C1 segment of cervical spinal cord (tissue), 14 donors: ENCODE data around the gene BRCA1.

Experiments used
- DNase-seq, 14 donors: peaks; one replicate each; lab custom pipeline; 2025; lab: John Stamatoyannopoulos, UW

Gene BRCA1

GRCh38 chr17:43025766-43026537 lies 99.2 kb downstream of the BRCA1 start:
- no peak for DNase-seq

DNA sequence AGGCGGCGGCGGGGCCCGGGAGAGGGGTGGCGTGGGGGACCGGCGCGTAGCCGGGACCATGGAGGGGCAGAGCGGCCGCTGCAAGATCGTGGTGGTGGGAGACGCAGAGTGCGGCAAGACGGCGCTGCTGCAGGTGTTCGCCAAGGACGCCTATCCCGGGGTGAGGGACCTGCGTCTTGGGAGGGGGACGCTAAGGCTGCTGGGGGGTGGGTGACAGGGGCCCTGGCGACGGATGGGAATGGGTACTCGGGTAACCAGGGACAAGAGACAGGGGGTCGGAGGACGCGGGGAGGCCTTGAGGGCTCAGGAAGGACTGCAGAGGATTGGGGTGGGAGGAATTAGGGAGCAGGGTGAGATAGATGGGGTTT lies 99.9 kb downstream of the BRCA1 start:
- peak in 1 of 14 donors; percentile 36 for DNase-seq

- DNase-seq: peak in 13 of 14 donors; percentile 36 to 86 (median 76)
Observed at GRCh38 chr17:43024407-43025289, 100.5 kb downstream of the BRCA1 start, which contains the start of gene RND2. Gene RND2 (plus strand): TSS chr17:43025231. CDS start chr17:43025348, 117 bp downstream.

GRCh38 chr17:43021741-43022512 lies 103.2 kb downstream of the BRCA1 start, which contains the start of gene VAT1:
Gene VAT1 (minus strand): TSS chr17:43022385. CDS start chr17:43022322, 63 bp downstream.
- peak in 12 of 14 donors; percentile 19 to 80 (median 62) for DNase-seq

DNA sequence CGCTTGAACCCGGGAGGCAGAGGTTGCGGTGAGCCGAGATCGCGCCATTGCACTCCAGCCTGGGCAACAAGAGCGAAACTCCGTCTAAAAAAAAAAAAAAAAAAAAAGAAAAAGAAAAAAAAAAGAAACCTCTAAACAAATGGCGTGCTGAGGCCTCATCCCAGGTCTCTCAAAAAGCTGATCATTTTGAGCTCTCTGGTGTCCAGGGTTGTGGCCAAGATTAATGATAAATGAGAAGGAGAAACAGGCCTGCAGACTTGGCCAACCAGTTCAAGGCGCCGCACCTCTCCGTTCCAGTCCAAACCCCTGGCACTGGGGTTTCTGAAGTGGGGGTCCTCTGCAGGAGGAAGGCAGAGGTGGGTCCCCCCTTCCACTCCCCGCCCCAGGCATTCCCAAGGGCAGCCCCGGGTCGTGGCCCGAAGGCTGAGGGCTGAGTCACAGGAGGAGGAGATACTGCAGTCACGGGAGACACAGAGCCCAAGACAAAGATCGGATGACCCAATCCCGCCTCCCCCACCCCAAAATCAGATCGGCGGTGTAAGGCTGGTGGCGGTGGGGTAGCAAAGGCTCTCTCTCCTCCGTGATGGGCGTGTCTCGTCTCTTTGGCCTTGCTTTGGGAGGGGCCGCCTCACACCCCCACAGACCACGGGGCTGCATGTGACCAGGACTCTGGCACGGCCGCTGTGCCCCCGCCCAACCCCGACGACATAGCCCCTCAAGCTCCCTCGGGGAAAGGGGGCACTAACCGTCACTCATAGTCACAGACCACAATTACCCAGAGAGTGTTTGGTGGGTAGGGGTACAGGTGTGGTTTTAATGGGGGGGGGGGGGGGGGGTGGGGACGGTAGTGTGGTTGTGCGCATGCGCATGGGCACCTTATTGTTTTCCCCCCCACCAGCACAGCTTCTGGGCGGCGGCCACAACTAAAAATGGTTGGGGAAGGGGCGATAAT lies 104.1 kb downstream of the BRCA1 start:
- DNase-seq: peak in 11 of 14 donors; percentile 30 to 81 (median 66)

GRCh38 chr17:43020030-43020621 lies 105.0 kb downstream of the BRCA1 start:
- DNase-seq: no peak

DNA sequence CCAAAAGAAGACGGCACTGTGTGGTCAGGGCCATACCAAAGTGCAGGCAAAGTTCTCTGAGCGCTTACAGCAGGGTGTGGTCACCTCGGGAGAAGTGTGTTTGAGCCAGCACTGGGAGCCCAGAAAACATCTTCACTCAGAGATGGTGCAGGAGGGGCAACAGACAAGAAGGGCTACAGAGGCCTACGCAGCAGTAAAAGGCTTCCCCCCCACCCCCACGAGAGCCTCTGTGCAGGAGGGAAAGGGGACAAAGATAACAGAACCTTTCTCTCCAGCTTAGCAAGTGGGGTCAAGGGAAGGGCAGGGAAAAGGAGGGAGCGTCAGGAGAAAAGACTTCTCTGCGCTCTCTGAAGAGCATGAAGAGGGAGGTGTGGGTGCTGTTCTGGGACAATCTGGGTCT lies 105.7 kb downstream of the BRCA1 start:
- no peak for DNase-seq

- DNase-seq: no peak
Observed at GRCh38 chr17:43018932-43019331, 106.2 kb downstream of the BRCA1 start.

- DNase-seq: peak in 1 of 14 donors; percentile 10
Observed at GRCh38 chr17:43018008-43018853, 106.9 kb downstream of the BRCA1 start.

- DNase-seq: no peak
Observed at GRCh38 chr17:43016216-43016615, 108.9 kb downstream of the BRCA1 start.

- no peak for DNase-seq
Observed at GRCh38 chr17:43015579-43015978, 109.6 kb downstream of the BRCA1 start.

GRCh38 chr17:43014649-43015542 lies 110.3 kb downstream of the BRCA1 start:
- DNase-seq: no peak

DNA sequence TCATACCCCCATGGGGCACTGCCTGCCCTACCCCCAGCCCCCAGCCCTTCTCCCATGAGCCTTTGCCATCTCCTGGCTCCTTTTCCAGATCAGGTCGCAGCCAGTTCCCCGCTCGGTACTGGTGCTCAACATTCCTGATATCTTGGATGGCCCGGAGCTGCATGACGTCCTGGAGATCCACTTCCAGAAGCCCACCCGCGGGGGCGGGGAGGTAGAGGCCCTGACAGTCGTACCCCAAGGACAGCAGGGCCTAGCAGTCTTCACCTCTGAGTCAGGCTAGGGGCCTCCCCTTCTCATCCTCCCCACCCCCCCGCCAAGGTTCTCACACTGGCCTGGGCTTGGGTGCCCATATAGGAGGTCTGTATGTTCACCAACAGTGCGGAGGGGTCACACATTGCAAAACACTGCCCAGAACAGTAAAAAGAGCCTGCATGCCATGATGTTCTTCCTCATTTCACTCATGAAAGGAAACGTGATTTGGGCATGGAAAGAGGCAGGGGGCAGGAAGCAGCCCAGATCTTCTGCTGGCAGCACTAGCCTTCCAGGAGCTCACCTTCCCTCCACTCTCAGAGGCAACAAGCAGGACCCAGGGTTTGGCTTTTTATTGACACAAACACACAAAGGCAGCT lies 111.0 kb downstream of the BRCA1 start:
- no peak for DNase-seq

- DNase-seq: no peak
Observed at GRCh38 chr17:43013296-43013695, 111.9 kb downstream of the BRCA1 start.

GRCh38 chr17:43011728-43012472 lies 113.3 kb downstream of the BRCA1 start:
- no peak for DNase-seq

GRCh38 chr17:43010667-43011308 lies 114.4 kb downstream of the BRCA1 start:
- no peak for DNase-seq
